DOHH2 (cell line): ENCODE results near the gene SLC7A6OS.

Experiments used
- EZH2phosphoT487 ChIP-seq: fragments of 200-600 bp; sonication (generic); IDR thresholded peaks from 2 replicates; pipeline ENCODE4 v1.6.1; 2017; ENCODE audit warnings: borderline replicate concordance, mild to moderate bottlenecking, antibody characterized with exemption, low read length, moderate library complexity, mixed read lengths
- TF ChIP-seq, protein P1 (sequence below): fragments of 200-600 bp; sonication (generic); IDR thresholded peaks from one replicate; pipeline ENCODE4 v1.5.1; 2014; ENCODE audit warnings: antibody characterized with exemption, mild to moderate bottlenecking, low read depth, low read length; ENCODE audit not compliant: poor library complexity, severe bottlenecking

- TF ChIP-seq, protein P1, sequence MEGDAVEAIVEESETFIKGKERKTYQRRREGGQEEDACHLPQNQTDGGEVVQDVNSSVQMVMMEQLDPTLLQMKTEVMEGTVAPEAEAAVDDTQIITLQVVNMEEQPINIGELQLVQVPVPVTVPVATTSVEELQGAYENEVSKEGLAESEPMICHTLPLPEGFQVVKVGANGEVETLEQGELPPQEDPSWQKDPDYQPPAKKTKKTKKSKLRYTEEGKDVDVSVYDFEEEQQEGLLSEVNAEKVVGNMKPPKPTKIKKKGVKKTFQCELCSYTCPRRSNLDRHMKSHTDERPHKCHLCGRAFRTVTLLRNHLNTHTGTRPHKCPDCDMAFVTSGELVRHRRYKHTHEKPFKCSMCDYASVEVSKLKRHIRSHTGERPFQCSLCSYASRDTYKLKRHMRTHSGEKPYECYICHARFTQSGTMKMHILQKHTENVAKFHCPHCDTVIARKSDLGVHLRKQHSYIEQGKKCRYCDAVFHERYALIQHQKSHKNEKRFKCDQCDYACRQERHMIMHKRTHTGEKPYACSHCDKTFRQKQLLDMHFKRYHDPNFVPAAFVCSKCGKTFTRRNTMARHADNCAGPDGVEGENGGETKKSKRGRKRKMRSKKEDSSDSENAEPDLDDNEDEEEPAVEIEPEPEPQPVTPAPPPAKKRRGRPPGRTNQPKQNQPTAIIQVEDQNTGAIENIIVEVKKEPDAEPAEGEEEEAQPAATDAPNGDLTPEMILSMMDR: no peak
- no peak for TF ChIP-seq EZH2phosphoT487
Observed at GRCh38 chr16:68269793-68270192, 41.0 kb downstream of the SLC7A6OS start.
